ENCODE results near the gene KRTAP2-3.
"Not testable (repeated sequence)": the region's sequence is repeated elsewhere in the genome, so short reads cannot be mapped to it uniquely, and the experiment has no call there.

KRTAP2-3 gene, protein sequence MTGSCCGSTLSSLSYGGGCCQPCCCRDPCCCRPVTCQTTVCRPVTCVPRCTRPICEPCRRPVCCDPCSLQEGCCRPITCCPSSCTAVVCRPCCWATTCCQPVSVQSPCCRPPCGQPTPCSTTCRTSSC

DNA sequence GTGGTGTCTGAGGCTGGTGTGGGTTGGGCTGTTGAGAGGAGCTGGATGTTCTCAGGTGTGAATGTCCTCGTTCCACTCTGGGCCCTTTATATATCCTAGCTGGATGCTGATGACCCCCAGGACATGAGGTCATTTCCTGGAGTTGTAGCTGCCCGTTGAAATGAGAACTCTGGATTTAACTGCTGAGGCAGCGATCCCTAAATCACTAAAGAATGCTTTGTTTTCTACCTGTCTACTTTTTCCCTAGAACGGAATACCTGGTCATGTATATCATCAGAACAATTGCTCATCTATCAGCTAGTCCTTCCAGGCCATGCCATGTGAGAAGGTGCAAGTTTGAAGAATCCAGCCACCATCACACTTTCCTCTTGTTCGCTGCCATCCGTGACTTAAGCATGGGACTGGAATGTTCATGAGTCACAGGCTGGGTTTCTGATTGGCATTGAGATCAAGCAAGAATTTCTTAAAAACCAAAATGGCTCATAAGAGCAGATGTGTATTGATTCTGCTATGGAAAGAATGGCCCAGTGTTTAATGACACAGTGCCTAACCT, at the start of gene KRTAP2-3:
KRTAP2-3 (minus strand) TSS at position 63 of the 553 bp plus-strand sequence. CDS start 64 bp downstream, outside the sequence.
- no peak for DNase-seq

DNA sequence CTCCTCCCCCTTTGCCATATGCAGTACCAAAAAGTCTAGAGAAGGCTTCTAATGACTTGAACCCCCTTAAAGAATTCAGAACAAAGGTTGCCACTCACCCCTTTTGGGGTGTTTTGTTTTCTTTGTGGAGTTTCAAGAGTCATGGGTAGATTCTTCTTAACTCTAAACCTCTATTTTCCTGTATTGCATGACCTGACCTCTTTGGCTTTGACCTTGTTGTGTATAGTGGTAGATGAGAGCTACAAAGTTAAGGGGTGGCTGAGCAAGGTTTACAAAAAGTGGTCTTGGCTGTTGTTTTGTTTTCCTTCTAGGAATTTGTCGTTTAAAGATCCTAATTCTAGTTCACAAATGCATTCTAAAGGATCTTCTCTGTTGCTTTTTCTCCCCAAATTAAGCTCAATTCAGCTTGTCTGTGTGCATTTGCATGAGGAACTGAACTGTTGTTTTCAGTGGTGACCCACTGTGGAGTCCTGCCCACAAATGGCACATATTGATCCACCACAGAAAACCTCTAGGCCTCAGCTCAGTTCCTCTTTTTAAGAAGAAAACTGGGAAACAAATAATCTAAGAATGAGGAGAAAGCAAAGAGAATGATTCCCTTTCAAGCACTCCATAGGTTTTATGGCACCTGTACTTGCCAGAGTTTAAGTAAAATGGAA, 48.9 kb upstream of the KRTAP2-3 start:
- DNase-seq, result not testable (repeated sequence)

DNA sequence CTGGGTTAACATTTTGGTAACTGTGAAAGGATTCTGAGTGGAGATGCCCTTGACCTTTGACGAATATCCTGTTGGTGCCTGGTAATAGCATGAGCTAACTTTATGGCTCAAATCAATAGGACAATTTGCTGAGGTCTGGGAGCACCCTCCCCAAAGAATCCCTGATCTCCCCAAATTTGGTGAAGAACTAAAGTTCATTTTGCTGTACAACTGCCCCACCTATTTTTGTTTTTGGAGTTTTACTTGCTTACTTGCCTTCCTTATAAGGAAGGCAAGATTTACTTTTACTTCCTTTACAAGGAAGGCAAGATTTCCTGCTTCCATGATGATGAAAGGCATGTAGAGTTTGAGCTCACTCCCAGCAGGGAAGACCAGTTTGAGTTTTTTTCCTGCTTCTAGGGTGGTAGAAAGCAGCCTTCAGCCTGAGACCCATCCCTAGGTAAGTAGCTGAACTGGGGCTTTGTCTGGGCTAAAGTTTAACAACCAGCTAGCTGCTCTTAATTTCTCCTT, 48.1 kb upstream of the KRTAP2-3 start:
- DNase-seq, result no peak

DNA sequence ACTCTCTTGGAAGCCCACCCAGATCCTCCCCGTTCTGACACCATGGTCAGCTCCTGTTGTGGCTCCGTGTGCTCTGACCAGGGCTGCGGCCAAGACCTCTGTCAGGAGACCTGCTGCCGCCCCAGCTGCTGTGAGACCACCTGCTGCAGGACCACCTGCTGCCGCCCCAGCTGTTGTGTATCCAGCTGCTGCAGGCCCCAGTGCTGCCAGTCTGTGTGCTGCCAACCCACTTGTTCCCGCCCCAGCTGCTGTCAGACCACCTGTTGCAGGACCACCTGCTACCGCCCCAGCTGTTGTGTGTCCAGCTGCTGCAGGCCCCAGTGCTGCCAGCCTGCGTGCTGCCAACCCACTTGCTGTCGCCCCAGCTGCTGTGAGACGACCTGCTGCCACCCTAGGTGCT, 45.4 kb upstream of the KRTAP2-3 start, which contains the start of gene KRTAP4-9:
KRTAP4-9 (plus strand) TSS at position 43 of the 400 bp plus-strand sequence; CDS start at position 43, 0 bp downstream.
- DNase-seq, result not testable (repeated sequence)

DNA sequence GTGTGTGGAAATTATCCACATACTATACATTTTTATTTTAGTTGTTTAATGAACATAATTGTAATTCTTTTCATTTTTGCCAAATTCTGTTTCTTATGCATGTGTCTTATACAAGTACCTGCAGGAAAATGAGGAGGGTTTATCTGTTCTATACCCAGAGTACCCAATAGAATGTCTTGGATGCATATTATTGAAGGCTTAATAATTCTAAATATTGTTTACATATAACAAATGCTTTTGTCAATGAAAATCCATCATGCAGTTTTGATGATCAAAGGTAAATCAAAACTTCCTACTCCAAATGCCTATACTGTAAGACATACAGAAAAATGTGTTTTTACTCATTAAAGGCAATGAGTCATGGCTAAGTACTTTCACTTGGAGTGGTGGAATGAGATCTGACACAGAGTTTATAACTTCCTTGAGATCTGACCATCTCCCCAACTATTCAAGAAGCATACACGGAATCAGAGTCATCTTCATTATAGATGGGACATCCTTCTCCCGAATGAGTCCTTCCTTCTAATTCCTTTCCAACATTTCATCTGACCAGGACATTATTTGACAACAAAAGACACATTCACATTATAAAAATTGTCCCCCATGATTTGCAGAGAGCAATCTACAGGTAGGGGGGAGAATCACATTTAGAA, 44.6 kb upstream of the KRTAP2-3 start:
- DNase-seq, result not testable (repeated sequence)

DNA sequence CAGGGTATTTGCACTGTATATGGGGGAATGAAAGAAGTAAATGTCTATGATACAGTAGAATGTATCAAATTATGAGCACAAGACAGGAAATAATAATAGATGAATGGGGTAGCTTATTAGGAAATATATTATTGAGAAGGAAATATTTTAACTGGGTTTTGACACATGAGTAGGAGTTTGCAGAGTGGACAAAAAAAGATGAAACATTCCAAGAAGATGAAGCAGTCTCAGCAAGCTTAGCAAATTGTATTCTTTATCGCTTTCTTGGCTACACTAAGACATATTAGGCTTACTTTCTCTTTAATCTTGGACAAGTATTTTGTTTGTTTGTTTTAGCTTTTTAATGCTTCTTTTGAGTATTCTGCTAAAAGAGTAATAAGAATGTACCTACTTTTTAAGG, 44.0 kb upstream of the KRTAP2-3 start:
- no peak for DNase-seq

DNA sequence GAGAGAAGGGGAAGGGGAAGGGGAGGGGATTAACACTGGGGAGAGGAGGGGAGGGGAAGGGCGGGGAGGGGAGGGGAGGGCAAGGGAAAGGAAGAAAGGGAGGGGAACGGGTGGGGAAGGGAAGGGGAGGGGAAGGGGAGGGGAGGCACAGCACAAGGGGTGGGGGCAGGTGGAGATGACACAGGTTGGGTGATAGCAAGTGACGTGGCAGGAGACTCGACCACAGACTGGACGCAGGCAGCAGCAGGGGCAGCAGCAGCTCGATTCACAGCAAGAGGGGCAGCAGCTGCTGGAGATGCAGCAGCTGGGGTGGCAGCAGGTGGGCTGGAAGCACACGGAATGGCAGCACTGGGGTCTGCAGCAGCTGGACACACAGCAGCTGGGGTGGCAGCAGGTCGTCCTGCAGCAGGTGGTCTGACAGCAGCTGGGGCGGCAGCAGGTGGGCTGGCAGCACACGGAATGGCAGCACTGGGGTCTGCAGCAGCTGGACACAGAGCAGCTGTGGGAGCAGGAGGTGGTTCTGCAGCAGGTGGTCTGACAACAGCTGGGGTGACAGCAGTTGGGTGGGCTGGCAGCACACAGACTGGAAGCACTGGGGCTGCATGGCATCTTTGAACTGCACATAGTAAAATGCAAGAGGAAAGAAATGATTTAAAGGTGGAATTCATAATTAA, 41.8 kb upstream of the KRTAP2-3 start, which contains the start of gene KRTAP4-16:
KRTAP4-16 (minus strand) TSS at position 624 of the 674 bp plus-strand sequence; CDS start at position 624, 0 bp downstream.
- no peak for DNase-seq

DNA sequence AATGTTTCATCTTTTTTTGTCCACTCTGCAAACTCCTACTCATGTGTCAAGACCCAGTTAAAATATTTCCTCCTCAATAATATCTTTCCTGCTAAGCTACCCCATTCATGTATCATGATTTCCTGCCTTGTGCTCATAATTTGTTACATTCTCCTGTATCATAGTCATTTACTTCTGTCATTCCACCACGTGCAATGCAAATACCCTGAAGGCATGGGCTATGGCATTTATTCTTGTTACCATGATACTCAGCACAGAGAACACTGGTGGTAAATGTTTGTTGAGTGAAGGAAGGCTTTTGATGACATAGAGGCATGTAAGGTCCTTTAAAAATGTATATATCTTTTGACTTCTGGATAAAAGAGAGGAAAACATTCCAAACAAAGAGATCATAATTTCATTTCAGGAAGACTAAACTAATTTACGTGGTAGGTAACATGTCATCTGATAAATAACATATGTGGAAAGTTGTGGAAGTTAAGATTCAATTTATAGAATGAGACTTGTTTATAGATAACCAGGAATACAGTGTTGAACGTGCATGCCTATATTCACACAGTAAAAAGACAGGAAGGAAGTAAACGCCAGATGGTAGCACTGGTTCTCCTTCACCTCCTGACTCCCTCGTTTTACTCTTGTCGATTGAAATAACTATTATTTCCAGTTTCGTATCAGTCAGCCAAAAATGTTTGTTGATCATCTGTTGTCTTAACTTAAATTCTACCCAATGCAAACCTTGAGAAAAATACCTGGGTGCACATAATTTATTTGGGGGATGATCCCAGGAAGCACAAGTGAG, 40.0 kb upstream of the KRTAP2-3 start:
- DNase-seq, result not testable (repeated sequence)

DNA sequence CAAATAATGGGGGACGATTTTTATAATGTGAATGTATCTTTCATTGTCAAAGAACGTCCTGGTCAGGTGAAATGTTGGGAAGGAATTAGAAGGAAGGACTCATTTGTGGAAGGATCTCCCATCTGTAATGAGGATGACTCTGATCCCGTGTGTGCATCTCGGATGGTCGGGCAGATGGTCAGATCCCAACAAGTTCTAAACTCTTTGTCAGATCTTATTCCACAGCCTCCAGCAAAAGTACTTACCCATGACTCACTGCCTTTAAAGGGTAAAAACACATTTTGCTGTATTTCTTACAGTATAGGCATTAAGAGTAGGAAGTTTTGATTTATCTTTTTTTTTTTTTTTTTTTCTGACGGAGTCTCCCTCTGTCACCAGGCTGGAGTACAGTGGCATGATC, 38.6 kb upstream of the KRTAP2-3 start:
- no peak for DNase-seq

DNA sequence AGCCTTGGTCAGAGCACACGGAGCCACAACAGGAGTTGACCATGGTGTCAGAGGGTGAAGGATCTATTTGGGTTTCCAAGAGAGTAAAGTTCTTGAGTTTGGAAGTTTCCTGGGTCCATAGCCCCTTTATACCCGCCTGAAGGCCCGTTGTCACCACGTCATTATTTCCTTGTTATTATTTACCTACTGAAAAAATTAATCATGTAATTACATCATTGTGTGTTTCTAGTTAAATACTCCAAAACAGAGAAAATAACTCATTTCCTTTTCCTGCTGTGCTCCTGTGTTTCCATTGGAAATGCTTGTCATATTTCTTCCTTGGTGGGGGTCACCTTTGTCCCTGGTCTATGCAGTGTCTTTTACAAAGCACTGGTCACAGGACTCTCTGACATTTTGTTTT, 38.1 kb upstream of the KRTAP2-3 start, which contains the start of gene KRTAP4-8:
KRTAP4-8 (minus strand) TSS at position 101 of the 400 bp plus-strand sequence; CDS start at position 43, 58 bp downstream.
- no peak for DNase-seq

DNA sequence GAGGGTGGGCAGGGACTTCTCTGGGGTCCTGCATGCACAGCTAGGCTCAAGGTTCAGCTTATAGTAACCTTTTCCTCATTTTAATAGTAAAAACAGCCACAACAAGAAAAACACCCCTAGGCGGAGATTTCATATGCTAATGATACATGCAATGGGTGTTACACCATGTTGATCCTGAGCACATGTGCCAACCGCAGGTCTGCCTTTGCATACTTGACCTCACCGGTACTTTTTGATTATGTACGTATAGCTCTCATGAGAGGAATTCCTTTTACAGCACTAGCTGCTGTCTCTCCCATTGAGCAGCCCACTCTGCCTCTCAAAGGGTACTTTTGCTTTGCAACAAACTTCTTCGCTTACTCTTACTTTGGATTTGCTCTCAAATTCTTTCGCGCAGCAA, 36.1 kb upstream of the KRTAP2-3 start:
- DNase-seq, result no peak

DNA sequence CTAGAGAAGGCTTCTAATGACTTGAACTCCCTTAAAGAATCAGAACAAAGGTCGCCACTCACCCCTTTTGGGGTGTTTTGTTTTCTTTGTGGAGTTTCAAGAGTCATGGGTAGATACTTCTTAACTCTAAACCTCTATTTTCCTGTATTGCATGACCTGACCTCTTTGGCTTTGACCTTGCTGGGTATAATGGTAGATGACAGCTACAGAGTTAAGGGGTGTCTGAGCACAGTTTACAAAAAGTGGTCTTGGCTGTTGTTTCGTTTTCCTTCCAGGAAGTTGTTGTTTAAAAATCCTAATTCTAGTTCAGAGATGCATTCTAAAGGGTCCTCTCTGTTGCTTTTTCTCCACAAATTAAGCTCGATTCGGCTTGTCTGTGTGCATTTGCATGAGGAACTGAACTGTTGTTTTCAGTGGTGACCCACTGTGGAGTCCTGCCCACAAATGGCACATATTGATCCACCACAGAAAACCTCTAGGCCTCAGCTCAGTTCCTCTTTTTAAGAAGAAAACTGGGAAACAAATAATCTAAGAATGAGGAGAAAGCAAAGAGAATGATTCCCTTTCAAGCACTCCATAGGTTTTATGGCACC, 28.9 kb upstream of the KRTAP2-3 start:
- not testable (repeated sequence) for DNase-seq

DNA sequence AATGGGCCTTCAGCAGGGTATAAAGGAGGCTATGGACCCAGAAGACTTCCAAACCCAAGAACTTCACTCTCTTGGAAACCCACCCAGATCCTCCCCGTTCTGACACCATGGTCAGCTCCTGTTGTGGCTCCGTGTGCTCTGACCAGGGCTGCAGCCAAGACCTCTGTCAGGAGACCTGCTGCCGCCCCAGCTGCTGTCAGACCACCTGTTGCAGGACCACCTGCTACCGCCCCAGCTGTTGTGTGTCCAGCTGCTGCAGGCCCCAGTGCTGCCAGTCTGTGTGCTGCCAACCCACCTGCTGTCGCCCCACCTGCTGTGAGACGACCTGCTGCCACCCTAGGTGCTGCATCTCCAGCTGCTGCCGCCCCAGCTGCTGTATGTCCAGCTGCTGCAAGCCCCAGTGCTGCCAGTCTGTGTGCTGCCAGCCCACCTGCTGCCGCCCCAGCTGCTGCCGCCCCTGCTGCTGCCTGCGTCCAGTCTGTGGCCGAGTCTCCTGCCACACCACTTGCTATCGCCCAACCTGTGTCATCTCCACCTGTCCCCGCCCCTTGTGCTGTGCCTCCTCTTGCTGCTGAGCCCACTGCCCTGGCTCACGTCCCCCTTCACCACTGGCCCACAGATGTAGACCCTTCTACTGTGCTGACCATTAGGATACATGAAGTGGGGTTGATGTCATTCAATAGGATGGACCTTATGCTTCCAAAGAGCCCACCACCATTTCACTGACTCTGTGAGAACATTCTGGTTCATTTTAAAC, 24.4 kb upstream of the KRTAP2-3 start, which contains the start of gene KRTAP4-7:
KRTAP4-7 (plus strand) TSS at position 51 of the 757 bp plus-strand sequence; CDS start at position 108, 57 bp downstream.
- DNase-seq, result not testable (repeated sequence)

DNA sequence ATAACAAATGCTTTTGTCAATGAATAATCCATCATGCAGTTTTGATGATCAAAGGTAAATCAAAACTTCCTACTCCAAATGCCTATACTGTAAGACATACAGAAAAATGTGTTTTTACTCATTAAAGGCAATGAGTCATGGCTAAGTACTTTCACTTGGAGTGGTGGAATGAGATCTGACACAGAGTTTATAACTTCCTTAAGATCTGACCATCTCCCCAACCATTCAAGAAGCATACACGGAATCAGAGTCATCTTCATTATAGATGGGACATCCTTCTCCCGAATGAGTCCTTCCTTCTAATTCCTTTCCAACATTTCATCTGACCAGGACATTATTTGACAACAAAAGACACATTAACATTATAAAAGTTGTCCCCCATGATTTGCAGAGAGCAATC, 23.5 kb upstream of the KRTAP2-3 start:
- DNase-seq, result not testable (repeated sequence)

DNA sequence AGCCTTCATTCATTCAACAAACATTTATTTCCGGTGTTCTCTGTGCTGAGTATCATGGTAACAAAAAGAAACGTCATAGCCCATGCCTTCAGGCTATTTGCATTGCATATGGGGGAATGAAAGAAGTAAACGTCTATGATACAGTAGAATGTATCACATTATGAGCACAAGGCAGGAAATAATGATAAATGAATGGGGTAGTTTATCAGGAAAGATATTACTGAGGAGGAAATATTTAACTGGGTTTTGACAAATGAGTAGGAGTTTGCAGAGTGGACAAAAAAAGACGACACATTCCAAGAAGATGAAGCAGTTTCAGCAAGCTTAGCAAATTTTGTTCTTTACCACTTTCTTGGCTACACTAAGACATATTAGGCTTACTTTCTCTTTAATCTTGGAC, 22.7 kb upstream of the KRTAP2-3 start:
- DNase-seq, result no peak

DNA sequence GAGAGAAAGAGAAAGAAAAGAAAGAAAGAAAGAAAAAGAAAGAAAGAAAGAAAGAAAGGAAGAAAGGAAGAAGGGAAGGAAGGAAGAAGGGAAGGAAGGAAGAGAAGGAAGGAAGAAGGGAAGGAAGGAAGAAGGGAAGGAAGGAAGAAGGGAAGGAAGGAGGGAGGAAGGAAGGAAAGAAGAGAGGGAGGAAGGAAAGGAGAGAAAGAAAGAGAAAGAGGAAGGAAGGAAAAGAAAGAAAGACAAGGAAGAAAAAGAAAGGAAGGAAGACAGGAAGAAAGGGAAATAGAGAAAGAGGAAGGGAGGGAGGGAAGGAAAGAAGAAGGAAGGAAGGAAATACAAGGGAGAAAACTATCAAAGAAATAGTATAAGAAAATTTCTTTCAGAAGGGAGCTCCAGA, 16.9 kb upstream of the KRTAP2-3 start:
- no peak for DNase-seq

DNA sequence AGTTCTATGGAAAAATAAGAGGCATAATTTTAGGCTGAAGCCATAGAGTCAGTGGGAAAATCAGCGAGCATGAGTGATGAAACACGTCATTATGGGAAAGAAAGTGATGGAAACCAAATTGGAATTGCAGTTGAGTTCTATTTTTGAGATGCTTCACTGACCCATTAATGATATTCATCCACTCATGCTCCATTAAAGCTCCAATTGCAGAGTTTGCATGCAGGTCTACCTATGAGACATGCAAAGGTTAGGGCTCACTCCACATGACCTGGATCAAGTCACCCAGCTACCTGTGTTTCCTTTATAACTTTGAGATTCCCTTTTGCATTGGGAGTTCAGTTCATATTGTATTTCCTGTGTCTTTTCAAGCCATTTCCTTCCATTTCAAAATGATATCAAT, 13.8 kb upstream of the KRTAP2-3 start:
- no peak for DNase-seq

DNA sequence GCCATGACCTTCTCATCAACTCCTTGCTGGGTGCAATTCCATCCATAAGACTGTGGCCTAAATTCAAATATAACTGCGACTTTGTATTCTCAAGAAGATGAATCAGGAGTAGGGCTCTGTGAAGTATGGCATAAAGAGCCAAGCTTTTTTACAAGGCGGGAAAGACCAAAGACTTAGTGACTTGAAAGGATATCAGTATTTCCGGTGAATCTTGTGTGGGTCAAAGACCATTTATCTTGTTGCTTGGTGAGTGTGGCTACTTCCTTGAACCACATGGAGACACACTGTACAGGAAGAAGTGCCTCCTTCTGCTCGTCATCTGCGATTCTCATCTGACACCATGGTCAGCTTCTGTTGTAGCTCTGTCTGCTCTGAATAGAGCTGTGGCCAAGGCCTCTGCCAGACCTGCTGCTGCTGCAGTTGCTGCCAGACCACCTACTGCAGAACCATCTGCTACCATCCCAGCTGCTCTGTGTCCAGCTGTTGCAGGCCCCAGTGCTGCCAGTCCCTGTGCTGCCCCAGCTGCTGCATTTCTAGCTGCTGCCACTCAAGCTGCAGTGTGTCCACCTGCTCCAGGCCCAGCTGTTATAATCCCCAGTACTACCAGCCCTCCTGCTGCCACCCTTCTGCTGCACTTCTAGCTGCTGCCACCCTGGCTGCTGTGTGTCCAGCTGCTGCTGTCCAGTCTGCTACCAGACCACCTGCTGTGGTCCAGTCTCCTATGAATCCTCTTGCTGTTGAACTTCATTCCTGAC, 11.9 kb upstream of the KRTAP2-3 start:
- no peak for DNase-seq

DNA sequence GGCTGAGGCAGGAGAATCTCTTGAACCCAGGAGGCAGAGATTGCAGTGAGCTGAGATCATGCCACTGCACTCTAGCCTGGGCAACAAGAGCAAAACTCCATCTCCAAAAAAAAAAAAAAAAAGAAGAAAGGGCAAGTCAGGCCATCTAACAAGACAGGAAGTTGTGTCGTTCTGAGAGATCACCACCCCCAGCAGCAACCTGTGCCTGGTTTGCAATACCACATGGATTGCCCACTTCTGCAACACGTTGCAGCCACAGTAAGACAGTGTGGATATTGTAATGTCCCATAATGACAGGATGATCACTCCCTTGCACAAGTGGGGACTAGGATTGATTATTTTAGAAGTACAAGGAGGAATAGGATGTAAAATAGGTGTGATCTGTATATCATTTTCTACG, 9.1 kb upstream of the KRTAP2-3 start:
- DNase-seq, result no peak

DNA sequence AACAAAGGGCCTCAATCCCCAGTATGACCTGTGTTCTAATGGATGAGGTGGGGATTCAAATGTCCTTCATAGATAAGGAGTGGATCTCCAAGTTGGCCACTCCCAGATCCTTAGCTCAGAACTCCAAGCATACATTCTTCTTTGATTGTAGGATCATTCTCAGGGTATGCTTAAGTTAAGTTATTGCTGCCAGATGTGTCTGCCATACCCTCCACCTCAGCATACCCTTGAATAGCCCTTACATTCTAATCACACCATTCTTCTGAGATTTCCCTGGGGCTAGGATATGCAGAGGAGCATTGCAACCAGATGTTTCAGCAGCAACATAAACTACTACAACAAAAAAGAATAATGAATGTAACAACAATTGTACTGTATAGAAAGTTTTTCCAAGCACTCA, 7.4 kb upstream of the KRTAP2-3 start:
- no peak for DNase-seq
